ENCODE data around the gene ZBTB48. TPM values are rescaled to one million over a fixed set of nuclear protein-coding genes. Genes with fewer than 3 reads are reported as not detected.
"Not testable (repeated sequence)": the region's sequence is repeated elsewhere in the genome, so short reads cannot be mapped to it uniquely, and the experiment has no call there.

Gene ZBTB48
- total RNA-seq, 1 donor from 2014 or later: 16.3 TPM

GRCh38 chr1:6592441-6592840, 12.6 kb downstream of the ZBTB48 start:
- DNase-seq: no peak

- DNase-seq: no peak
These were observed 13.2 kb downstream of the ZBTB48 start for GRCh38 chr1:6592865-6593593.

GRCh38 chr1:6593810-6594209, 14.0 kb downstream of the ZBTB48 start:
- no peak for DNase-seq

GRCh38 chr1:6594977-6595740, 15.4 kb downstream of the ZBTB48 start:
- no peak for DNase-seq

GRCh38 chr1:6596351-6596750, 16.6 kb downstream of the ZBTB48 start:
- no peak for DNase-seq

GRCh38 chr1:6596886-6597776, 17.3 kb downstream of the ZBTB48 start:
- no peak for DNase-seq

GRCh38 chr1:6597777-6598131, 18.0 kb downstream of the ZBTB48 start:
- DNase-seq: no peak

GRCh38 chr1:6599141-6599975, 19.6 kb downstream of the ZBTB48 start:
- no peak for DNase-seq

- DNase-seq: not testable (repeated sequence)
These were observed 20.2 kb downstream of the ZBTB48 start for GRCh38 chr1:6599991-6600390.

- DNase-seq: peak; percentile 69
These were observed 20.7 kb downstream of the ZBTB48 start for GRCh38 chr1:6600410-6601048.

- DNase-seq: peak; percentile 79
These were observed 21.5 kb downstream of the ZBTB48 start for GRCh38 chr1:6601049-6601922.

GRCh38 chr1:6601923-6602668, 22.3 kb downstream of the ZBTB48 start:
- DNase-seq: no peak

GRCh38 chr1:6602669-6603237, 23.0 kb downstream of the ZBTB48 start, which contains the start of gene KLHL21:
Gene KLHL21 (minus strand): TSS chr1:6602869. CDS start chr1:6602817, 52 bp downstream.
- DNase-seq: peak; percentile 95

- DNase-seq: peak; percentile 94
These were observed 23.6 kb downstream of the ZBTB48 start for GRCh38 chr1:6603238-6603914.

GRCh38 chr1:6603915-6604558, 24.2 kb downstream of the ZBTB48 start:
- DNase-seq: peak; percentile 82

GRCh38 chr1:6612641-6613360, 33.0 kb downstream of the ZBTB48 start:
- DNase-seq: peak; percentile 63

All from tongue (tissue), 2 donors.